Heart left ventricle (tissue), 13 donors: Measurements from ENCODE around the gene MT2A.

Source experiments
- CTCF ChIP-seq, 12 donors: fragments of 200-600 bp; sonication (generic) in 4 of 12; IDR thresholded peaks; one replicate each; pipeline versions ENCODE4 v1.5.0 to v1.8.0; 2018 to 2022; ENCODE audit warnings: antibody characterized with exemption in 12 of 12, mild to moderate bottlenecking in 5 of 12
- POLR2A ChIP-seq, 2 donors: fragments of 450-650 bp; IDR thresholded peaks; one replicate each; pipeline ENCODE4 v1.6.1; 2017; ENCODE audit warnings: antibody characterized with exemption in 2 of 2, mild to moderate bottlenecking in 2 of 2, moderate library complexity in 2 of 2
- donor health status: ischemic (EF 13 %, LVEDD 7.1; RV severe dilation, severe dysfunction).
- donor health status: DM: no; HTN: yes; CAD: no.
- donor health status: DM: no; HTN: no; CAD: no.
- donor health status: ischemic (EF 25% LVEDD 6.9; RV normal size, moderate dysfunction).
- donor health status: ischemic (EF 25% LVEDD 5.7; RV mildly dilated, moderate dysfunction).
- donor health status: ischemic (EF 35%, LVEDD 5.7; RV mildly dilated, moderate dysfunction).
- donor health status: nonischemic (EF 11% LVEDD 7.7; RV severe dilation, severe dysfunction).
- donor health status: DM: yes; HTN: yes; CAD: no.
- donor health status: PGD.
- donor health status: ischemic (EF 29% LVEDD 5.4; RV normal size, mild dysfunction).
- donor health status: nonischemic (EF 23%, LVEDD 6.1; RV moderate dilation, normal function).

GRCh38 chr16:56604966-56605365, 3.4 kb upstream of the MT2A start:
- TF ChIP-seq CTCF (IDR thresholded peaks at IDR 0.05) (no peak), POLR2A (IDR thresholded peaks at IDR 0.05) (no peak)
